ENCODE results near the gene STOX1. TPM values are rescaled to one million over a fixed set of nuclear protein-coding genes. Genes with fewer than 3 reads are reported as not detected.

STOX1 gene
- total RNA-seq, 1 donor from 2014 or later: 53.9 TPM

- no peak overlapping the region for H3K4me3 Mint-ChIP-seq
- no peaks in the 10 kb centered on the region for H3K9me3 Mint-ChIP-seq
- peak overlapping the region; percentile 36 for H3K4me2 ChIP-seq
- H3K4me1 ChIP-seq: peaks cover 43% of the 10 kb centered on the region
- H3K79me2 ChIP-seq (ENCODE audit: low read depth): peaks cover 15% of the 10 kb centered on the region
- no peak overlapping the region for H3K27ac ChIP-seq
- no peaks in the 10 kb centered on the region for H3K9me3 ChIP-seq (ENCODE audit: low read depth)
- peak overlapping the region; percentile 99 for H3K27ac Mint-ChIP-seq
- no peaks in the 10 kb centered on the region for H3K36me3 ChIP-seq
- H3K4me3 ChIP-seq: no peak overlapping the region
- H3F3A ChIP-seq (ENCODE audit: low read depth): peaks cover 40% of the 10 kb centered on the region
- TF ChIP-seq, protein P1, sequence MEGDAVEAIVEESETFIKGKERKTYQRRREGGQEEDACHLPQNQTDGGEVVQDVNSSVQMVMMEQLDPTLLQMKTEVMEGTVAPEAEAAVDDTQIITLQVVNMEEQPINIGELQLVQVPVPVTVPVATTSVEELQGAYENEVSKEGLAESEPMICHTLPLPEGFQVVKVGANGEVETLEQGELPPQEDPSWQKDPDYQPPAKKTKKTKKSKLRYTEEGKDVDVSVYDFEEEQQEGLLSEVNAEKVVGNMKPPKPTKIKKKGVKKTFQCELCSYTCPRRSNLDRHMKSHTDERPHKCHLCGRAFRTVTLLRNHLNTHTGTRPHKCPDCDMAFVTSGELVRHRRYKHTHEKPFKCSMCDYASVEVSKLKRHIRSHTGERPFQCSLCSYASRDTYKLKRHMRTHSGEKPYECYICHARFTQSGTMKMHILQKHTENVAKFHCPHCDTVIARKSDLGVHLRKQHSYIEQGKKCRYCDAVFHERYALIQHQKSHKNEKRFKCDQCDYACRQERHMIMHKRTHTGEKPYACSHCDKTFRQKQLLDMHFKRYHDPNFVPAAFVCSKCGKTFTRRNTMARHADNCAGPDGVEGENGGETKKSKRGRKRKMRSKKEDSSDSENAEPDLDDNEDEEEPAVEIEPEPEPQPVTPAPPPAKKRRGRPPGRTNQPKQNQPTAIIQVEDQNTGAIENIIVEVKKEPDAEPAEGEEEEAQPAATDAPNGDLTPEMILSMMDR (IDR thresholded peaks at IDR 0.05): no peak
- no peak for TF ChIP-seq EZH2 (IDR thresholded peaks at IDR 0.05)
- TF ChIP-seq EZH2phosphoT487 (IDR thresholded peaks at IDR 0.05): no peak
- H2AFZ ChIP-seq (replicated peaks): no peak overlapping the region
- peaks cover 45% of the 10 kb centered on the region for H3K4me1 Mint-ChIP-seq
- H3K9ac ChIP-seq: no peak overlapping the region
- no peaks in the 10 kb centered on the region for H3K36me3 Mint-ChIP-seq
- DNase-seq (ENCODE audit: low spot score): no peak
- H3K27me3 ChIP-seq: no peaks in the 10 kb centered on the region
- H4K20me1 ChIP-seq (ENCODE audit: low read depth): peaks cover 20% of the 10 kb centered on the region
- H3K27me3 Mint-ChIP-seq (ENCODE audit: insufficient read depth, low read depth): no peaks in the 10 kb centered on the region
These were observed 51.2 kb downstream of the STOX1 start for GRCh38 chr10:68878496-68878895.

- no peak overlapping the region for H3K9ac ChIP-seq
- peaks cover 40% of the 10 kb centered on the region for H3F3A ChIP-seq (ENCODE audit: low read depth)
- no peak overlapping the region for H2AFZ ChIP-seq (replicated peaks)
- H3K27me3 Mint-ChIP-seq (ENCODE audit: insufficient read depth, low read depth): peaks cover 2% of the 10 kb centered on the region
- no peak overlapping the region for H3K4me3 Mint-ChIP-seq
- no peak overlapping the region for H3K27ac ChIP-seq
- H3K4me1 Mint-ChIP-seq: peaks cover 40% of the 10 kb centered on the region
- H3K79me2 ChIP-seq (ENCODE audit: low read depth): peaks cover 12% of the 10 kb centered on the region
- H3K4me1 ChIP-seq: peaks cover 36% of the 10 kb centered on the region
- H3K36me3 Mint-ChIP-seq: peaks cover 8% of the 10 kb centered on the region
- H3K9me3 ChIP-seq (ENCODE audit: low read depth): no peaks in the 10 kb centered on the region
- H3K4me2 ChIP-seq: no peak overlapping the region
- no peak overlapping the region for H3K4me3 ChIP-seq
- DNase-seq (ENCODE audit: low spot score): no peak
- peaks cover 20% of the 10 kb centered on the region for H4K20me1 ChIP-seq (ENCODE audit: low read depth)
- no peaks in the 10 kb centered on the region for H3K9me3 Mint-ChIP-seq
- no peak for TF ChIP-seq EZH2 (IDR thresholded peaks at IDR 0.05)
- H3K27me3 ChIP-seq: no peaks in the 10 kb centered on the region
- H3K36me3 ChIP-seq: no peaks in the 10 kb centered on the region
- no peak overlapping the region for H3K27ac Mint-ChIP-seq
These were observed 52.3 kb downstream of the STOX1 start for GRCh38 chr10:68879628-68880027.

GRCh38 chr10:68880181-68880580 is 52.9 kb downstream of the STOX1 start:
- Mint-ChIP-seq H3K27ac (no peak overlapping the region), H3K4me3 (no peak overlapping the region), H3K36me3 (peaks cover 13% of the 10 kb centered on the region), H3K27me3 (ENCODE audit: insufficient read depth, low read depth) (peaks cover 2% of the 10 kb centered on the region), H3K4me1 (peaks cover 38% of the 10 kb centered on the region), H3K9me3 (no peaks in the 10 kb centered on the region)
- Histone ChIP-seq H3K9ac (no peak overlapping the region), H3K79me2 (ENCODE audit: low read depth) (peaks cover 10% of the 10 kb centered on the region), H3K27ac (no peak overlapping the region), H3K4me3 (no peak overlapping the region), H3F3A (ENCODE audit: low read depth) (peaks cover 37% of the 10 kb centered on the region), H2AFZ (replicated peaks) (no peak overlapping the region), H3K36me3 (no peaks in the 10 kb centered on the region), H3K27me3 (no peaks in the 10 kb centered on the region), H3K9me3 (ENCODE audit: low read depth) (no peaks in the 10 kb centered on the region), H3K4me1 (peaks cover 35% of the 10 kb centered on the region), H4K20me1 (ENCODE audit: low read depth) (peaks cover 20% of the 10 kb centered on the region), H3K4me2 (no peak overlapping the region)
- TF ChIP-seq, protein P1 (IDR thresholded peaks at IDR 0.05): no peak
- TF ChIP-seq EZH2 (IDR thresholded peaks at IDR 0.05) (no peak), EZH2phosphoT487 (IDR thresholded peaks at IDR 0.05) (no peak)
- no peak for DNase-seq (ENCODE audit: low spot score)

DNA sequence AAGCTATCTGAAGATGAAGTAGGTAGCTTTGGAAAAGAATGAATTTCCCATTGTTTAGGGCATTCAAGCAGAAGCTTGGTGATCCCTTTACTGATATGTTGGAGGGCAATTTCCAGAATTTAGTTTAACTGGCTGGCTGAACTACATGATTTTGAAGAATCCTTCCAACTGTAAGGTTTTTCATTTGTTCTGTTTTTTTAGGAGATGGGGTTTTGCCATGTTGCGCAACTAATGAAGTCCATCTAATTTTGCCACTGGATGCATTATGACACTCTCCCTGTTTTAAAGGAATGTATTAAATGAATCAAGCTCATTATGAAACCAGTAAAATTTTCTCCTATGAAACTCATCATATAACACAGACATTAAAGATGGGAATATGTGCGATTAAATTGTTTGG is 67.7 kb downstream of the STOX1 start:
- H3K27me3 Mint-ChIP-seq (ENCODE audit: insufficient read depth, low read depth): no peaks in the 10 kb centered on the region
- H3K4me1 Mint-ChIP-seq: peaks cover 12% of the 10 kb centered on the region
- peaks cover 10% of the 10 kb centered on the region for H3K36me3 ChIP-seq
- no peaks in the 10 kb centered on the region for H3K9me3 Mint-ChIP-seq
- H3K4me3 ChIP-seq: no peak overlapping the region
- peaks cover 2% of the 10 kb centered on the region for H3K4me1 ChIP-seq
- no peak overlapping the region for H2AFZ ChIP-seq (replicated peaks)
- DNase-seq (ENCODE audit: low spot score): no peak
- no peaks in the 10 kb centered on the region for H4K20me1 ChIP-seq (ENCODE audit: low read depth)
- no peaks in the 10 kb centered on the region for H3K79me2 ChIP-seq (ENCODE audit: low read depth)
- H3K9me3 ChIP-seq (ENCODE audit: low read depth): no peaks in the 10 kb centered on the region
- H3F3A ChIP-seq (ENCODE audit: low read depth): peaks cover 18% of the 10 kb centered on the region
- no peak overlapping the region for H3K27ac Mint-ChIP-seq
- TF ChIP-seq, protein P1 (IDR thresholded peaks at IDR 0.05): no peak
- no peak for TF ChIP-seq EZH2phosphoT487 (IDR thresholded peaks at IDR 0.05)
- no peak for TF ChIP-seq EZH2 (IDR thresholded peaks at IDR 0.05)
- peaks cover 2% of the 10 kb centered on the region for H3K36me3 Mint-ChIP-seq
- no peak overlapping the region for H3K9ac ChIP-seq
- H3K27ac ChIP-seq: no peak overlapping the region
- no peaks in the 10 kb centered on the region for H3K27me3 ChIP-seq
- no peak overlapping the region for H3K4me2 ChIP-seq
- no peak overlapping the region for H3K4me3 Mint-ChIP-seq
